PFSK-1 (cell line): Measurements from ENCODE around the gene VPS45.

Experiments used
- FOXP2 ChIP-seq: optimal IDR thresholded peaks from 2 replicates; pipeline ENCODE3; 2011; ENCODE audit warnings: borderline replicate concordance, control low read depth, inconsistent platforms; ENCODE audit not compliant: insufficient read depth; ENCODE audit errors: extremely low read length, extremely low read depth
- POLR2AphosphoS5 ChIP-seq: IDR thresholded peaks from 2 replicates; pipeline ENCODE4 v1.6.1; 2012; ENCODE audit warnings: low read depth, mild to moderate bottlenecking, control low read depth, low read length, moderate library complexity
- REST ChIP-seq, 2 experiments: IDR thresholded peaks; 2 replicates each; pipeline versions ENCODE4 v1.6.1 to v1.8.0; 2011 to 2012; ENCODE audit warnings: low read depth in 2 of 2, low read length in 2 of 2, control low read depth in 1 of 2, inconsistent platforms in 1 of 2, mild to moderate bottlenecking in 1 of 2, moderate library complexity in 1 of 2; ENCODE audit not compliant: insufficient read depth in 1 of 2
- SIN3A ChIP-seq: IDR thresholded peaks from 2 replicates; pipeline ENCODE4 v1.6.1; 2012; ENCODE audit warnings: mild to moderate bottlenecking, low read length, moderate library complexity, borderline replicate concordance; ENCODE audit not compliant: insufficient read depth
- TAF1 ChIP-seq: IDR thresholded peaks from 2 replicates; pipeline ENCODE4 v1.6.1; 2012; ENCODE audit warnings: low read length, control low read depth, borderline replicate concordance; ENCODE audit not compliant: insufficient read depth

The VPS45 gene

GRCh38 chr1:150024156-150024555 is 43.4 kb upstream of the VPS45 start:
- TF ChIP-seq REST (IDR thresholded peaks at IDR 0.05; ENCODE audit: insufficient read depth in 1 of 2, low read depth in 2 of 2, low read length in 2 of 2), result no peak
- TF ChIP-seq TAF1, result no peak
- no peak for TF ChIP-seq FOXP2
- no peak for TF ChIP-seq POLR2AphosphoS5
- no peak for TF ChIP-seq SIN3A

GRCh38 chr1:150028322-150028721 is 39.3 kb upstream of the VPS45 start:
- TF ChIP-seq FOXP2 (no peak), TAF1 (no peak), REST (IDR thresholded peaks at IDR 0.05; ENCODE audit: insufficient read depth in 1 of 2, low read depth in 2 of 2, low read length in 2 of 2) (no peak), POLR2AphosphoS5 (no peak), SIN3A (no peak)

- TF ChIP-seq POLR2AphosphoS5, result no peak
- TF ChIP-seq TAF1, result no peak
- TF ChIP-seq REST (IDR thresholded peaks at IDR 0.05; ENCODE audit: insufficient read depth in 1 of 2, low read depth in 2 of 2, low read length in 2 of 2), result no peak
- no peak for TF ChIP-seq SIN3A
- TF ChIP-seq FOXP2, result no peak
Observed at GRCh38 chr1:150034336-150034735, 33.2 kb upstream of the VPS45 start.

- no peak for TF ChIP-seq REST (IDR thresholded peaks at IDR 0.05; ENCODE audit: insufficient read depth in 1 of 2, low read depth in 2 of 2, low read length in 2 of 2)
- TF ChIP-seq POLR2AphosphoS5, result no peak
Observed at GRCh38 chr1:150049926-150050325, 17.6 kb upstream of the VPS45 start.

- TF ChIP-seq SIN3A (no peak), TAF1 (no peak), REST (IDR thresholded peaks at IDR 0.05; ENCODE audit: insufficient read depth in 1 of 2, low read depth in 2 of 2, low read length in 2 of 2) (no peak), POLR2AphosphoS5 (no peak), FOXP2 (no peak)
Observed at GRCh38 chr1:150051089-150051373, 16.5 kb upstream of the VPS45 start.
